Endothelial cell of umbilical vein (primary cell): ENCODE data around the gene NINJ2. TPM values are rescaled to one million over a fixed set of nuclear protein-coding genes. Genes with fewer than 3 reads are reported as not detected.

Experiments used
- BruUV-seq: library from RNA; stranded (reverse); fragments of 400-500 nt; replicated peaks from 2 replicates; lab custom pipeline; 2021; lab: Mats Ljungman, UMichigan
- CTCF ChIA-PET: fragments of 300-600, 350-600 bp; sonication (Branson Sonifier 250); formaldehyde crosslinking; loops from one replicate; lab custom pipeline; 2021; ENCODE audit warnings: antibody characterized with exemption, inconsistent platforms; lab: Charles Lee
- POLR2A ChIA-PET: fragments of 300-600, 350-600 bp; sonication (Branson Sonifier 250); formaldehyde crosslinking; loops from one replicate; lab custom pipeline; 2021; ENCODE audit warnings: antibody characterized with exemption, inconsistent platforms; lab: Charles Lee
- DNase-seq: peaks from one replicate; pipeline ENCODE4 v3.0.0-alpha.2; 2011; ENCODE audit warnings: low read depth, low spot score
- FAIRE-seq: peaks from 2 replicates; lab custom pipeline; 2011; peaks lifted over from hg19 to GRCh38; lab: Jason Lieb, UNC
- H2AFZ ChIP-seq: 2 replicates; pipeline ENCODE4 v1.6.0; 2012; ENCODE audit warnings: low read depth, low read length, control low read depth, inconsistent platforms
- H3K27ac ChIP-seq: 2 replicates; pipeline ENCODE4 v1.5.1; 2011; ENCODE audit warnings: low read depth, mild to moderate bottlenecking, control low read depth, low read length, moderate library complexity; ENCODE audit not compliant: insufficient read depth
- H3K27me3 ChIP-seq, 2 experiments: 2 replicates each; pipeline versions ENCODE4 v1.6.0 to v1.6.1; 2011; ENCODE audit warnings: low read length in 2 of 2, mixed read lengths in 1 of 2; ENCODE audit not compliant: control insufficient read depth in 2 of 2, insufficient read depth in 2 of 2
- H3K36me3 ChIP-seq, 2 experiments: 2 replicates in 1 of 2; 3 replicates in 1 of 2; pipeline ENCODE4 v1.5.1; 2011; ENCODE audit warnings: low read length in 2 of 2, mild to moderate bottlenecking in 1 of 2, moderate library complexity in 1 of 2; ENCODE audit not compliant: control insufficient read depth in 2 of 2, insufficient read depth in 2 of 2; ENCODE audit errors: extremely low read depth in 1 of 2
- H3K4me1 ChIP-seq: 3 replicates; pipeline ENCODE4 v1.5.1; 2011; ENCODE audit warnings: mild to moderate bottlenecking, low read length; ENCODE audit not compliant: control insufficient read depth, insufficient read depth; ENCODE audit errors: extremely low read depth
- H3K4me2 ChIP-seq: 2 replicates; pipeline ENCODE4 v1.6.1; 2011; ENCODE audit warnings: low read length, control low read depth, mixed read lengths; ENCODE audit not compliant: insufficient read depth
- H3K4me3 ChIP-seq, 3 experiments: fragments of 200-600 bp in 1 of 3; sonication (generic), shearing (Covaris generic) in 1 of 3; replicated peaks in 1 of 3; 2 replicates each; pipeline ENCODE4 v1.5.1; 2011 to 2016; ENCODE audit warnings: control low read depth in 3 of 3, low read length in 3 of 3, mild to moderate bottlenecking in 2 of 3, inconsistent platforms in 1 of 3, low read depth in 1 of 3, moderate library complexity in 1 of 3; ENCODE audit not compliant: insufficient read depth in 1 of 3
- H3K79me2 ChIP-seq: 2 replicates; pipeline ENCODE4 v1.6.0; 2012; ENCODE audit warnings: low read length, inconsistent platforms; ENCODE audit not compliant: control insufficient read depth, insufficient read depth
- H3K9ac ChIP-seq: replicated peaks from 2 replicates; pipeline ENCODE3; 2011; ENCODE audit warnings: low read length, control low read depth; ENCODE audit not compliant: insufficient read depth; ENCODE audit errors: extremely low read depth
- H3K9me1 ChIP-seq: replicated peaks from 3 replicates; pipeline ENCODE4 v1.6.0; 2011; ENCODE audit warnings: mild to moderate bottlenecking, low read length; ENCODE audit not compliant: control insufficient read depth, insufficient read depth; ENCODE audit errors: extremely low read depth
- H3K9me3 ChIP-seq: replicated peaks from 2 replicates; pipeline ENCODE4 v1.5.1; 2012; ENCODE audit warnings: low read length, inconsistent platforms; ENCODE audit not compliant: control insufficient read depth, insufficient read depth
- H4K20me1 ChIP-seq: replicated peaks from 2 replicates; pipeline ENCODE3; 2011; ENCODE audit warnings: mild to moderate bottlenecking, low read length; ENCODE audit not compliant: control insufficient read depth, insufficient read depth; ENCODE audit errors: extremely low read depth
- CTCF ChIP-seq, 2 donors: IDR thresholded peaks; 1 replicate in 1 of 2; 2 replicates in 1 of 2; pipeline ENCODE4 v1.5.1; 2011; ENCODE audit warnings: low read length in 2 of 2, mild to moderate bottlenecking in 2 of 2, moderate library complexity in 2 of 2, control low read depth in 1 of 2, inconsistent platforms in 1 of 2, low read depth in 1 of 2; ENCODE audit not compliant: insufficient read depth in 1 of 2; ENCODE audit errors: extremely low read depth in 1 of 2
- FOS ChIP-seq: IDR thresholded peaks from 2 replicates; pipeline ENCODE4 v1.6.1; 2011; ENCODE audit warnings: mild to moderate bottlenecking, low read length, moderate library complexity, borderline replicate concordance; ENCODE audit not compliant: insufficient read depth
- GATA2 ChIP-seq: IDR thresholded peaks from 2 replicates; pipeline ENCODE4 v1.7.0; 2011; ENCODE audit warnings: low read depth, mild to moderate bottlenecking, moderate library complexity, mixed read lengths, low read length; ENCODE audit not compliant: insufficient read length, insufficient read depth
- JUN ChIP-seq: IDR thresholded peaks from 2 replicates; pipeline ENCODE4 v1.6.1; 2011; ENCODE audit warnings: borderline replicate concordance, low read depth; ENCODE audit not compliant: insufficient read length, insufficient read depth
- MAX ChIP-seq: IDR thresholded peaks from 2 replicates; pipeline ENCODE4 v1.6.1; 2011; ENCODE audit not compliant: insufficient read depth, insufficient read length
- MYC ChIP-seq: IDR thresholded peaks from one replicate; pipeline ENCODE4 v1.6.1; 2011; ENCODE audit warnings: mild to moderate bottlenecking, low read depth, low read length
- POLR2A ChIP-seq: IDR thresholded peaks from 2 replicates; pipeline ENCODE4 v1.6.1; 2012; ENCODE audit warnings: low read depth, mild to moderate bottlenecking, control low read depth, low read length
- POLR2AphosphoS5 ChIP-seq: IDR thresholded peaks from 2 replicates; pipeline ENCODE4 v1.6.1; 2012; ENCODE audit warnings: low read depth, mild to moderate bottlenecking, control low read depth, low read length, moderate library complexity; ENCODE audit not compliant: insufficient read depth
- dilution Hi-C: fragments of 300-500 bp; cut with MboI; formaldehyde crosslinking; loops from one replicate; pipeline ENCODE4 v1.15.0; 2019; ENCODE audit warnings: low sequenced_read_pairs; ENCODE audit not compliant: extremely low pct_ligation_motif_present
- intact Hi-C: fragments of 100-400 bp; cut with micrococcal nuclease; formaldehyde crosslinking; loops from one replicate; pipeline ENCODE4 v1.10.0; 2022
- polyA plus RNA-seq, 4 experiments: library from polyadenylated mRNA; depleted of rRNA in 3 of 4; stranded (reverse) in 3 of 4; unstranded in 1 of 4; fragments of >200 nt; gene quantifications; 2 replicates each; pipeline versions ENCODE4 v1.2.1 to v1.2.3, GENCODE V29; 2011 to 2012; ENCODE audit warnings: missing spikeins in 1 of 4
- total RNA-seq: library from RNA; stranded (reverse); gene quantifications from 2 replicates; pipeline ENCODE4 v1.2.3, GENCODE V29; 2021

The NINJ2 gene
- total and polyA plus RNA-seq, 2 donors (not counting 3 experiments of a cell fraction or from before 2014, with no cell fraction given) = 0.75 to 4.4 TPM

- no peaks in the 10 kb centered on the region for H3K9me1 ChIP-seq
- H3K9ac ChIP-seq = no peak overlapping the region
- H3K4me1 ChIP-seq = no peaks in the 10 kb centered on the region
- TF ChIP-seq MYC (no peak), POLR2A (no peak), GATA2 (no peak), MAX (no peak), FOS (no peak)
- no peak overlapping the region for H2AFZ ChIP-seq
- no peak overlapping the region for H3K4me3 ChIP-seq
- ChIA-PET CTCF (interaction anchor here (1.3 to 2.7 kb wide), 3 partner anchors 18 to 92 kb away, joined by 4 to 7 read pairs (median 6); no protein-coding TSS in a partner anchor), POLR2A (interaction anchor here (0.6 kb wide), 1 partner anchor 83 kb away, joined by 3 read pairs; no protein-coding TSS in a partner anchor)
- intact Hi-C loops = no loop called here
- DNase-seq = no peak
- H3K9me3 ChIP-seq = no peaks in the 10 kb centered on the region
- FAIRE-seq = no peak
- dilution Hi-C loops = no loop called here
- H3K27ac ChIP-seq = no peak overlapping the region
- no peaks in the 10 kb centered on the region for H3K79me2 ChIP-seq
- H3K27me3 ChIP-seq = peaks cover 4 to 9% of the 10 kb centered on the region in 2 experiments
- no peaks in the 10 kb centered on the region for H4K20me1 ChIP-seq
- no peaks in the 10 kb centered on the region for H3K36me3 ChIP-seq
- no peak overlapping the region for H3K4me2 ChIP-seq
- no TSS peak for BruUV-seq
These were observed 4.8 kb upstream of the NINJ2 start for GRCh38 chr12:668090-668481.

GRCh38 chr12:666766-667308 lies 3.6 kb upstream of the NINJ2 start:
- BruUV-seq = no TSS peak
- ChIA-PET POLR2A (no interaction called here), CTCF (interaction anchor here (0.5 to 2.7 kb wide), 4 partner anchors 17 to 65 kb away, joined by 3 to 7 read pairs (median 4); no protein-coding TSS in a partner anchor)
- H2AFZ ChIP-seq = no peak overlapping the region
- H3K79me2 ChIP-seq = no peaks in the 10 kb centered on the region
- H3K36me3 ChIP-seq = no peaks in the 10 kb centered on the region
- peaks cover 13 to 15% of the 10 kb centered on the region in 2 experiments for H3K27me3 ChIP-seq
- H4K20me1 ChIP-seq = no peaks in the 10 kb centered on the region
- FAIRE-seq = no peak
- no peak overlapping the region for H3K4me2 ChIP-seq
- dilution Hi-C loops = no loop called here
- no peaks in the 10 kb centered on the region for H3K9me1 ChIP-seq
- H3K4me3 ChIP-seq = no peak overlapping the region
- DNase-seq = no peak
- TF ChIP-seq CTCF (IDR thresholded peaks at IDR 0.05; ENCODE audit: extremely low read depth in 1 of 2, insufficient read depth in 1 of 2, low read depth in 1 of 2, low read length in 2 of 2) = no peak
- TF ChIP-seq JUN = peak; percentile 49
- TF ChIP-seq FOS = peak; percentile 30
- no peak for TF ChIP-seq POLR2AphosphoS5
- H3K9ac ChIP-seq = no peak overlapping the region
- intact Hi-C loops = no loop called here
- no peaks in the 10 kb centered on the region for H3K4me1 ChIP-seq
- H3K9me3 ChIP-seq = no peaks in the 10 kb centered on the region
- H3K27ac ChIP-seq = no peak overlapping the region
